Measurements from ENCODE around the gene TP53TG5. TPM values are rescaled to one million over a fixed set of nuclear protein-coding genes. Genes with fewer than 3 reads are reported as not detected.

TP53TG5 gene
- total RNA-seq, 1 experiment from 2014 or later = 0.85 TPM

- no peak for TF ChIP-seq AFF4 (CRISPR knock-in tag; IDR thresholded peaks at IDR 0.05; ENCODE audit: borderline replicate concordance)
- TF ChIP-seq KAT7 (CRISPR knock-in tag; IDR thresholded peaks at IDR 0.05; ENCODE audit: borderline replicate concordance) = no peak
These were observed 35.1 kb downstream of the TP53TG5 start (continued) for GRCh38 chr20:45342855-45343531.

- H3K27me3 Mint-ChIP-seq (ENCODE audit: low read depth) = no peaks in the 10 kb centered on the region
- CTCF ChIA-PET = interaction anchor here (1.0 to 4.4 kb wide), 15 partner anchors 11 to 95 kb away, joined by 3 to 27 read pairs (median 4); partner anchors contain the start of genes MATN4, PIGT and SYS1
- H3K4me3 Mint-ChIP-seq = peak overlapping the region; percentile 65
- peak; percentile 72 for ATAC-seq
- peak; percentile 82 for DNase-seq (ENCODE audit: low spot score)
- H3K4me1 Mint-ChIP-seq = peaks cover 99% of the 10 kb centered on the region
- H3K27ac Mint-ChIP-seq = peak overlapping the region; percentile 98
- peaks cover 5% of the 10 kb centered on the region for H3K36me3 Mint-ChIP-seq
- H3K9me3 Mint-ChIP-seq = no peaks in the 10 kb centered on the region
- POLR2A ChIA-PET = interaction anchor here (0.7 to 2.4 kb wide), 9 partner anchors 11 to 329 kb away, joined by 3 to 11 read pairs (median 4); partner anchors contain the start of gene SYS1
- TF ChIP-seq STAT6 (CRISPR knock-in tag; conservative IDR thresholded peaks at IDR 0.05; ENCODE audit: low read depth) (no peak), ZBTB21 (CRISPR knock-in tag; IDR thresholded peaks at IDR 0.05; ENCODE audit: borderline replicate concordance) (peak; percentile 67; the same call in 1 of the 2 replicates), ZNF416 (CRISPR knock-in tag; IDR thresholded peaks at IDR 0.05) (no peak), CDX4 (CRISPR knock-in tag; IDR thresholded peaks at IDR 0.05; ENCODE audit: borderline replicate concordance) (no peak), TP53 (CRISPR knock-in tag; IDR thresholded peaks at IDR 0.05) (no peak), ERG (CRISPR knock-in tag; IDR thresholded peaks at IDR 0.05) (no peak), ATF6 (CRISPR knock-in tag; IDR thresholded peaks at IDR 0.05) (no peak), ZNF219 (CRISPR knock-in tag; IDR thresholded peaks at IDR 0.05; ENCODE audit: borderline replicate concordance) (no peak), USF1 (CRISPR knock-in tag; IDR thresholded peaks at IDR 0.05) (peak; percentile 88), USF2 (CRISPR knock-in tag; IDR thresholded peaks at IDR 0.05) (peak; percentile 85), ZNF317 (CRISPR knock-in tag; IDR thresholded peaks at IDR 0.05; ENCODE audit: borderline replicate concordance, low read depth) (no peak), ZNF281 (CRISPR knock-in tag; IDR thresholded peaks at IDR 0.05) (peak; percentile 97), RELA (CRISPR knock-in tag; IDR thresholded peaks at IDR 0.05; ENCODE audit: borderline replicate concordance) (no peak), PRRX2 (CRISPR knock-in tag; IDR thresholded peaks at IDR 0.05) (no peak)
These were observed 35.9 kb downstream of the TP53TG5 start for GRCh38 chr20:45341939-45342854.
